Right lobe of liver (tissue), 6 donors: ENCODE data around the gene DENND4C. TPM values are rescaled to one million over a fixed set of nuclear protein-coding genes. Genes with fewer than 3 reads are reported as not detected.

Experiments
- ATAC-seq, 4 donors: fragments of 200-7000 bp; cut with Tn5 transposase; one replicate each; pipeline ENCODE4 v1.9.1; 2020; ENCODE audit warnings: mild to moderate bottlenecking in 4 of 4, moderate library complexity in 4 of 4
- DNase-seq, 3 donors: peaks; one replicate each; pipeline ENCODE4 v3.0.0-alpha.2; 2020
- H3K27ac ChIP-seq, 3 donors: fragments of 200-600 bp; one replicate each; pipeline ENCODE4 v1.8.0; 2022
- H3K27me3 ChIP-seq, 2 donors: fragments of 200-600 bp; one replicate each; pipeline ENCODE4 v1.8.0; 2022
- H3K36me3 ChIP-seq, 4 donors: fragments of 200-600 bp; sonication (generic) in 1 of 4; one replicate each; pipeline versions ENCODE4 v1.5.1 to v1.8.0; 2017 to 2022; ENCODE audit warnings: control low read depth in 1 of 4
- H3K4me1 ChIP-seq, 4 donors: fragments of 200-600 bp; sonication (generic) in 1 of 4; one replicate each; pipeline versions ENCODE4 v1.5.1 to v1.8.0; 2017 to 2022; ENCODE audit warnings: control low read depth in 1 of 4
- H3K4me3 ChIP-seq, 3 donors: fragments of 200-600 bp; one replicate each; pipeline ENCODE4 v1.8.0; 2022
- H3K9me3 ChIP-seq, 4 donors: fragments of 200-600 bp; sonication (generic) in 1 of 4; one replicate each; pipeline versions ENCODE4 v1.5.1 to v1.8.0; 2017 to 2022; ENCODE audit warnings: control low read depth in 1 of 4
- CTCF ChIP-seq, 4 donors: fragments of 200-600 bp in 3 of 4; fragments of 450-650 bp in 1 of 4; IDR thresholded peaks; one replicate each; pipeline versions ENCODE4 v1.5.1 to v1.8.0; 2016 to 2022; ENCODE audit warnings: antibody characterized with exemption in 4 of 4, mild to moderate bottlenecking in 2 of 4
- POLR2A ChIP-seq: fragments of 450-650 bp; IDR thresholded peaks from one replicate; pipeline ENCODE4 v1.6.1; 2017; ENCODE audit warnings: antibody characterized with exemption, mild to moderate bottlenecking
- WGBS: methylation state at CpG from one replicate; pipeline ENCODE4 v1.1.6; 2018; ENCODE audit warnings: low coverage, low lambda C conversion rate; ENCODE audit not compliant: insufficient coverage; ENCODE audit errors: missing lambda C conversion rate; 5-methylcytosine and 5-hydroxymethylcytosine counted together
- intact Hi-C, 2 donors: fragments of 100-400 bp; cut with DNase I; formaldehyde crosslinking; loops; one replicate each; pipeline versions ENCODE4 v1.11.2 to v1.14.1; 2022
- total RNA-seq, 6 experiments: library from RNA; depleted of rRNA in 2 of 6; stranded (reverse); fragments of >200 nt in 2 of 6; fragmentation: NEBNext Ultra II Directional in 3 of 6; extraction: Animal tissue kit (Norgen Biotek cat#: 25700) in 3 of 6; gene quantifications; one replicate each; pipeline versions ENCODE4 v1.1.0 to v1.2.4, GENCODE V29; 2016 to 2023
- donor health status: DM: no; HTN: yes; CAD: no.
- donor health status: DM: no; HTN: no; CAD: no.
- donor health status: DM: no; HTN: no; CAD: no.
- donor health status: DM: no; HTN: yes; CAD: no.
- donor health status: DM: no; HTN: yes; CAD: no.

The DENND4C gene
- total RNA-seq, 6 experiments from 2014 or later: 18.3 to 35.1 (median 21.9) TPM

- H3K36me3 ChIP-seq: peaks cover 0 to 27% (median 2%) of the 10 kb centered on the region in 4 donors
- no peak for TF ChIP-seq CTCF (IDR thresholded peaks at IDR 0.05)
- no peak for TF ChIP-seq POLR2A
- H3K4me1 ChIP-seq: no peaks in the 10 kb centered on the region
- no peak overlapping the region for H3K4me3 ChIP-seq
- H3K27me3 ChIP-seq: no peaks in the 10 kb centered on the region
- no peak overlapping the region for H3K27ac ChIP-seq
- no peak for ATAC-seq
- H3K9me3 ChIP-seq: no peaks in the 10 kb centered on the region
- 94% methylated on average over 2 of the region's 2 CpGs for WGBS
- intact Hi-C loops: no loop called here
- no peak for DNase-seq
Measured at GRCh38 chr9:19369107-19369506, 138.6 kb downstream of the DENND4C start.

- 66% methylated on average over 5 of the region's 5 CpGs for WGBS
- H3K4me3 ChIP-seq: no peak overlapping the region
- H3K36me3 ChIP-seq: peaks cover 4 to 53% (median 22%) of the 10 kb centered on the region in 4 donors
- DNase-seq (no peak), ATAC-seq (no peak)
- no peak overlapping the region for H3K27ac ChIP-seq
- intact Hi-C loops: no loop called here
- no peaks in the 10 kb centered on the region for H3K9me3 ChIP-seq
- TF ChIP-seq CTCF (IDR thresholded peaks at IDR 0.05): no peak
- H3K4me1 ChIP-seq: no peaks in the 10 kb centered on the region
- H3K27me3 ChIP-seq: no peaks in the 10 kb centered on the region
Measured at GRCh38 chr9:19371942-19372341, 141.4 kb downstream of the DENND4C start.

GRCh38 chr9:19372567-19372966 lies 142.1 kb downstream of the DENND4C start:
- H3K9me3 ChIP-seq: no peaks in the 10 kb centered on the region

GRCh38 chr9:19373527-19373926 lies 143.0 kb downstream of the DENND4C start:
- intact Hi-C loops: no loop called here
- Histone ChIP-seq H3K4me1 (peaks cover 0 to 8% (median 3%) of the 10 kb centered on the region in 4 donors), H3K36me3 (peaks cover 4 to 68% (median 35%) of the 10 kb centered on the region in 4 donors), H3K27me3 (no peaks in the 10 kb centered on the region), H3K4me3 (no peak overlapping the region), H3K9me3 (no peaks in the 10 kb centered on the region), H3K27ac (no peak overlapping the region)
- TF ChIP-seq POLR2A: no peak
- TF ChIP-seq CTCF (IDR thresholded peaks at IDR 0.05): no peak
- no peak for ATAC-seq
- no peak for DNase-seq

More at GRCh38 chr9:19372567-19372966, 142.1 kb downstream of the DENND4C start:
- H3K27ac ChIP-seq: no peak overlapping the region
- H3K4me3 ChIP-seq: no peak overlapping the region
- no peaks in the 10 kb centered on the region for H3K4me1 ChIP-seq
- no peaks in the 10 kb centered on the region for H3K27me3 ChIP-seq
- 98% methylated on average over 6 of the region's 8 CpGs for WGBS
- ATAC-seq (no peak), DNase-seq (no peak)
- intact Hi-C loops: no loop called here
- TF ChIP-seq CTCF (IDR thresholded peaks at IDR 0.05): no peak
- TF ChIP-seq POLR2A: no peak
- H3K36me3 ChIP-seq: peaks cover 4 to 58% (median 27%) of the 10 kb centered on the region in 4 donors

- DNase-seq (no peak), ATAC-seq (no peak)
- TF ChIP-seq POLR2A (no peak), CTCF (IDR thresholded peaks at IDR 0.05) (no peak)
- Histone ChIP-seq H3K4me1 (peaks cover 0 to 17% (median 7%) of the 10 kb centered on the region in 4 donors), H3K27ac (no peak overlapping the region), H3K4me3 (no peak overlapping the region), H3K36me3 (peaks cover 4 to 65% (median 34%) of the 10 kb centered on the region in 4 donors), H3K27me3 (no peaks in the 10 kb centered on the region), H3K9me3 (no peaks in the 10 kb centered on the region)
- intact Hi-C loops: no loop called here
Measured at GRCh38 chr9:19375538-19375937, 145.0 kb downstream of the DENND4C start.
